ENCODE results near the gene TLE6.

DNA sequence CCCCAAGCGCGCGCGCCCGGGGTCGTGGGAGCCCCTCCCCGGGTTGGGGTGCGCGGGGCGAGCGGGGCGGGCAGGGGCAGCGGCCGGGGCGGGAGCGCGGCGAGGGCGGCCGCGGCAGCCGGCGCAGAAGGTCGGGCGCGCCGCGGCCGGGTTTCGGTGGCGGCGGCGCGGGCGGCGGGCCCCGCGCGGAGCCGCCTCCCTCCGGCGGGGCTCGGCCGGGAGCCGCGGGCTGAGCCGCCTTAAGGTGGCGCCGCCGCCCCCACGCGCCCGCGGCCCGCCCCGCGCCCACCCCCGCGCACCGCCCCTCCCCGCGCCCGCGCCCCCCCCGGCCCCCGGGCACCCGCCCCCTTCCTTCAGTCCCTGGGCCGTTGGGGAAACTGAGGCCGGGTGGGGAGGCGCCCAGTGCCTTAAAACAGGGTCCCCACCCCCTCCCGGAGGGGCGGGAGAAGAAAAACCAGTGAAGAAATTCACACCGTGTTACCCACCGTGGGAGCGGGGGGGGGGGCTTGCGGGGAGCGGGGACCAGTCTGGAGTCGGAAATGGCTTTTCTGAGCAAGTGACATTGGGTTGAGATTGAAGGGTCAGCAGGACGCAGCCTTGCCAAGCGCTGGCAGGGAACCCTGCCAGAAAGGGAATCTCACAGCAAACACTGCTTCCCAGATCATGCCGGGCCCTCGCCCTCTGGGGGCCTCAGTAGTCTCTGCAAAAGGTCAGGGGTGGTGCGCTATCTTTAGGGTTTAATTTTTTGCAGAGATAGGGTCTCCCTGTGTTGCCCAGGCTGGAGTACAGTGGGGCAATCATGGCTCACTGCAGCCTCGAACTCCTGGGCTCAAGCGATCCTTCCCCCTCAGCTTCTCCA, 51.9 kb downstream of the TLE6 start, which contains the start of gene TLE2:
- peak in 1 of 2 donors; percentile 2 for TF ChIP-seq CTCF (IDR thresholded peaks at IDR 0.05; ENCODE audit: extremely low read depth in 1 of 2, insufficient read depth in 1 of 2, low read depth in 1 of 2, low read length in 2 of 2)
- TF ChIP-seq JUN (IDR thresholded peaks at IDR 0.05; ENCODE audit: borderline replicate concordance, insufficient read depth, insufficient read length, low read depth), result no peak
- no peak for TF ChIP-seq EZH2 (IDR thresholded peaks at IDR 0.05; ENCODE audit: borderline replicate concordance, low read depth, low read length, severe bottlenecking)
- no peak for TF ChIP-seq POLR2A (IDR thresholded peaks at IDR 0.05; ENCODE audit: low read depth, low read length)
- TF ChIP-seq POLR2AphosphoS5 (IDR thresholded peaks at IDR 0.05; ENCODE audit: insufficient read depth, low read depth, low read length), result no peak
- no peak for TF ChIP-seq MAX (IDR thresholded peaks at IDR 0.05; ENCODE audit: insufficient read depth, insufficient read length)
- TF ChIP-seq MYC (IDR thresholded peaks at IDR 0.05; ENCODE audit: low read depth, low read length), result no peak
- no peak for TF ChIP-seq FOS (IDR thresholded peaks at IDR 0.05; ENCODE audit: borderline replicate concordance, insufficient read depth, low read length)
- no peak for TF ChIP-seq GATA2 (IDR thresholded peaks at IDR 0.05; ENCODE audit: insufficient read depth, insufficient read length, low read depth, low read length)

Data from endothelial cell of umbilical vein (primary cell).